ENCODE results near the gene SMIM22. TPM values are rescaled to one million over a fixed set of nuclear protein-coding genes. Genes with fewer than 3 reads are reported as not detected.

The SMIM22 gene
- total RNA-seq, 2 donors from 2014 or later: 448 to 580 TPM

- intact Hi-C loops (cut with DNase I, micrococcal nuclease): no loop called here
- no peak for ATAC-seq
- no peak for DNase-seq
Observed at GRCh38 chr16:4803401-4803844, 8.3 kb downstream of the SMIM22 start.

- intact Hi-C loops (cut with DNase I, micrococcal nuclease): no loop called here
Observed at GRCh38 chr16:4803898-4804762, 9.0 kb downstream of the SMIM22 start.

GRCh38 chr16:4805231-4805630 lies 10.1 kb downstream of the SMIM22 start:
- DNase-seq: no peak
- no peak for ATAC-seq
- intact Hi-C loops (cut with DNase I, micrococcal nuclease): no loop called here

More at GRCh38 chr16:4803898-4804762, 9.0 kb downstream of the SMIM22 start:
- ATAC-seq: no peak
- no peak for DNase-seq

- ATAC-seq (no peak), DNase-seq (no peak)
- intact Hi-C loops (cut with DNase I, micrococcal nuclease): no loop called here
Observed at GRCh38 chr16:4806280-4806679, 11.1 kb downstream of the SMIM22 start.

- DNase-seq: no peak
- intact Hi-C loops (cut with DNase I, micrococcal nuclease): no loop called here
- peak; percentile 35 for ATAC-seq
Observed at GRCh38 chr16:4811242-4811641, 16.1 kb downstream of the SMIM22 start.

- intact Hi-C loops (cut with DNase I, micrococcal nuclease): no loop called here
- no peak for ATAC-seq
- DNase-seq: no peak
Observed at GRCh38 chr16:4811773-4812172, 16.6 kb downstream of the SMIM22 start.

GRCh38 chr16:4813251-4814003 lies 18.3 kb downstream of the SMIM22 start:
- ATAC-seq: no peak
- intact Hi-C loops (cut with DNase I, micrococcal nuclease): no loop called here

GRCh38 chr16:4814046-4814445 lies 18.9 kb downstream of the SMIM22 start:
- DNase-seq (no peak), ATAC-seq (no peak)
- intact Hi-C loops (cut with DNase I, micrococcal nuclease): no loop called here

More at GRCh38 chr16:4813251-4814003, 18.3 kb downstream of the SMIM22 start:
- DNase-seq: no peak

- DNase-seq: no peak
- intact Hi-C loops (cut with DNase I, micrococcal nuclease): no loop called here
- ATAC-seq: no peak
Observed at GRCh38 chr16:4814542-4815173, 19.5 kb downstream of the SMIM22 start.

GRCh38 chr16:4820652-4821051 lies 25.5 kb downstream of the SMIM22 start:
- intact Hi-C loops (cut with DNase I, micrococcal nuclease): no loop called here
- ATAC-seq: no peak
- DNase-seq: no peak

- intact Hi-C loops (cut with DNase I, micrococcal nuclease): no loop called here
- no peak for DNase-seq
- no peak for ATAC-seq
Observed at GRCh38 chr16:4825196-4825595, 30.0 kb downstream of the SMIM22 start.

- DNase-seq (no peak), ATAC-seq (no peak)
- intact Hi-C loops (cut with DNase I, micrococcal nuclease): no loop called here
Observed at GRCh38 chr16:4826526-4826925, 31.4 kb downstream of the SMIM22 start.

GRCh38 chr16:4826980-4827379 lies 31.8 kb downstream of the SMIM22 start:
- ATAC-seq: no peak
- DNase-seq: no peak
- intact Hi-C loops (cut with DNase I, micrococcal nuclease): no loop called here

- intact Hi-C loops (cut with DNase I, micrococcal nuclease): no loop called here
- DNase-seq: peak; percentile 23 to 60
- ATAC-seq: peak; percentile 83
Observed at GRCh38 chr16:4828567-4829321, 33.6 kb downstream of the SMIM22 start.

GRCh38 chr16:4830408-4830807 lies 35.2 kb downstream of the SMIM22 start:
- DNase-seq (no peak), ATAC-seq (no peak)
- intact Hi-C loops (cut with DNase I, micrococcal nuclease): no loop called here

- no peak for DNase-seq
- no peak for ATAC-seq
- intact Hi-C loops (cut with DNase I, micrococcal nuclease): no loop called here
Observed at GRCh38 chr16:4831616-4832015, 36.4 kb downstream of the SMIM22 start.

GRCh38 chr16:4832698-4833343 lies 37.7 kb downstream of the SMIM22 start:
- peak; percentile 83 for ATAC-seq
- DNase-seq: no peak
- intact Hi-C loops (cut with DNase I, micrococcal nuclease): no loop called here

GRCh38 chr16:4833584-4833983 lies 38.4 kb downstream of the SMIM22 start:
- intact Hi-C loops (cut with DNase I, micrococcal nuclease): no loop called here
- DNase-seq (no peak), ATAC-seq (no peak)
